Measurements from ENCODE around the gene ATP13A3.

- TF ChIP-seq, protein P1, sequence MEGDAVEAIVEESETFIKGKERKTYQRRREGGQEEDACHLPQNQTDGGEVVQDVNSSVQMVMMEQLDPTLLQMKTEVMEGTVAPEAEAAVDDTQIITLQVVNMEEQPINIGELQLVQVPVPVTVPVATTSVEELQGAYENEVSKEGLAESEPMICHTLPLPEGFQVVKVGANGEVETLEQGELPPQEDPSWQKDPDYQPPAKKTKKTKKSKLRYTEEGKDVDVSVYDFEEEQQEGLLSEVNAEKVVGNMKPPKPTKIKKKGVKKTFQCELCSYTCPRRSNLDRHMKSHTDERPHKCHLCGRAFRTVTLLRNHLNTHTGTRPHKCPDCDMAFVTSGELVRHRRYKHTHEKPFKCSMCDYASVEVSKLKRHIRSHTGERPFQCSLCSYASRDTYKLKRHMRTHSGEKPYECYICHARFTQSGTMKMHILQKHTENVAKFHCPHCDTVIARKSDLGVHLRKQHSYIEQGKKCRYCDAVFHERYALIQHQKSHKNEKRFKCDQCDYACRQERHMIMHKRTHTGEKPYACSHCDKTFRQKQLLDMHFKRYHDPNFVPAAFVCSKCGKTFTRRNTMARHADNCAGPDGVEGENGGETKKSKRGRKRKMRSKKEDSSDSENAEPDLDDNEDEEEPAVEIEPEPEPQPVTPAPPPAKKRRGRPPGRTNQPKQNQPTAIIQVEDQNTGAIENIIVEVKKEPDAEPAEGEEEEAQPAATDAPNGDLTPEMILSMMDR (IDR thresholded peaks at IDR 0.05), result no peak
- TF ChIP-seq POLR2A (IDR thresholded peaks at IDR 0.05), result peak in 1 of 2 donors; percentile 8
These were observed 8.2 kb upstream of the ATP13A3 start for GRCh38 chr3:194494951-194495374.

All from heart left ventricle (tissue), 13 donors.